IPS-15b (cell line): Measurements from ENCODE around the gene KRTAP1-3.
"Not testable (repeated sequence)": the region's sequence is repeated elsewhere in the genome, so short reads cannot be mapped to it uniquely, and the experiment has no call there.

Source experiments
- H3K27me3 ChIP-seq: one replicate; pipeline ENCODE4 v1.6.1; 2013; ENCODE audit warnings: low read length; ENCODE audit not compliant: control insufficient read depth, insufficient read depth
- H3K36me3 ChIP-seq: one replicate; pipeline ENCODE4 v1.6.1; 2013; ENCODE audit warnings: low read length; ENCODE audit not compliant: control insufficient read depth, insufficient read depth
- H3K4me1 ChIP-seq: one replicate; pipeline ENCODE4 v1.6.1; 2013; ENCODE audit warnings: mild to moderate bottlenecking, low read length; ENCODE audit not compliant: control insufficient read depth, insufficient read depth
- H3K4me3 ChIP-seq: one replicate; pipeline ENCODE4 v1.5.1; 2013; ENCODE audit warnings: low read depth, low read length
- H3K9ac ChIP-seq: one replicate; pipeline ENCODE4 v1.6.1; 2013; ENCODE audit warnings: low read depth, mild to moderate bottlenecking, low read length
- H3K9me3 ChIP-seq: one replicate; pipeline ENCODE4 v1.6.1; 2013; ENCODE audit warnings: mild to moderate bottlenecking, low read length; ENCODE audit not compliant: control insufficient read depth, insufficient read depth

Gene KRTAP1-3

DNA sequence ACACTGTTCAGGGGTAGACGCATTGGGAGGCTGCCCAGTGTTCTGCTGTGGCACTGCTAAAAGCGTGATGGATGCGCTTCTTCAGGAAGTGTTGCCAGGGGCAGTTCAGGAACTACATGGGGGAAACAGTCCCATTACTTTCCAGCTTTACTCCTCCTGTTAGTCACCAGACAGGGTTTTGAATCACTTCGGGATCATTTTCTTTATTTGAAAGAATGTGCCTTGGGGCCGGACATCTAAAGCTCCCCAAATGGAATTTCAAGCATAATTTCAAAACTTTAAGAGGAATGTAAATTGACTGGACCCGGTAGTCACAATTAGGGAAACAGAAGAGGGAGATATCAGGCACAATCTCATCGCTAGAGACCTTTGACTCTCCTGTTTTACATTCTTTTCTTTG, 13.8 kb upstream of the KRTAP1-3 start:
- no peak overlapping the region for H3K9ac ChIP-seq
- no peak overlapping the region for H3K4me3 ChIP-seq

DNA sequence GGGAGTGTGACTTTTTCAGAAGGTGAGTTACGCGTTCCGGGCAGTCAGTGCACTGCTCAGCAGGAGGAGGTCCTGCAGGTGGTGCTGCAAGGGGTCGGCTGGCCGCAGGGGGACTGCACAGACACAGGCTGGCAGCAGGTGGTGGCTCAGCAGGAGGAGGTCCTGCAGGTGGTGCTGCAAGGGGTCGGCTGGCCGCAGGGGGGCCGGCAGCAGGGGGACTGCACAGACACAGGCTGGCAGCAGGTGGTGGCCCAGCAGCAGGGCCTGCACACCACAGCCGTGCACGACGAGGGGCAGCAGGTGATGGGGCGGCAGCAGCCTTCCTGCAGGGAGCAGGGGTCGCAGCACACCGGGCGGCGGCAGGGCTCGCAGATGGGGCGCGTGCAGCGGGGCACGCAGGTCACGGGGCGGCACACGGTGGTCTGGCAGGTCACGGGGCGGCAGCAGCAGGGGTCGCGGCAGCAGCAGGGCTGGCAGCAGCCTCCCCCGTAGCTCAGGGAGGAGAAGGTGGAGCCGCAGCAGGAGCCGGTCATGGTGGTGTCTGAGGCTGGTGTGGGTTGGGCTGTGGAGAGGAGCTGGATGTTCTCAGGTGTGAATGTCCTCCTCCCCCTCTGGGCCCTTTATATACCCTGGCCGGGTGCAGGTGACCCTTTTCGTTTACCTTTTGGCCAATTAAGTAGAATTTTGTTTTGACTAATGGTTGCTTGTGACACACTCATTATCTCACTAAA, 12.2 kb upstream of the KRTAP1-3 start, which contains the start of gene KRTAP2-1:
KRTAP2-1 (minus strand) TSS at position 582 of the 731 bp plus-strand sequence; CDS start at position 533, 49 bp downstream.
- H3K27me3 ChIP-seq, H3K9ac ChIP-seq: not testable (repeated sequence)

More for the DNA sequence above, 13.8 kb upstream of the KRTAP1-3 start:
- H3K36me3 ChIP-seq = no peaks in the 10 kb centered on the region
- no peaks in the 10 kb centered on the region for H3K9me3 ChIP-seq
- no peaks in the 10 kb centered on the region for H3K4me1 ChIP-seq
- no peaks in the 10 kb centered on the region for H3K27me3 ChIP-seq

DNA sequence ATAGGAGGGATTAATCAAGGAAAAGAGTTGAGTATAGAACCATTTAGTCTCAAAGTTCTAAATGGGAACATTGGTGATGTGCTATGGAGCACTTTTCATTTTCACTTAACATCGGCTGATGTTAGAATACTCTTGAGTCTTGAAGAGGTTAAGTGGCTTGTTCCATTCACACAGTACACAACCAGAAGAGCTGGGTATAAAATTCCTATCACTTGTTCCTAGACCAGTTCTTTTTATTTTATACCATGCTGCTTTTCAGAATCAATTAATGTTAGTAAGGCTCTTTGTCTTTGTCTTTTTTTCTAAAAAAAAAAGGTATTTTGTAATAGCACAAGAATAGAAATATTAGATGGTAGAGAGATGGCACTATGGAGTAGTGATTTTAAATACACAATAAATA, 8.3 kb upstream of the KRTAP1-3 start:
- peaks cover 11% of the 10 kb centered on the region for H3K4me1 ChIP-seq
- no peak overlapping the region for H3K4me3 ChIP-seq
- H3K9me3 ChIP-seq = no peaks in the 10 kb centered on the region
- H3K36me3 ChIP-seq = no peaks in the 10 kb centered on the region
- H3K9ac ChIP-seq = no peak overlapping the region
- no peaks in the 10 kb centered on the region for H3K27me3 ChIP-seq

More for the DNA sequence above, 12.2 kb upstream of the KRTAP1-3 start, which contains the start of gene KRTAP2-1:
- H3K9me3 ChIP-seq, H3K4me3 ChIP-seq, H3K36me3 ChIP-seq, H3K4me1 ChIP-seq: not testable (repeated sequence)

DNA sequence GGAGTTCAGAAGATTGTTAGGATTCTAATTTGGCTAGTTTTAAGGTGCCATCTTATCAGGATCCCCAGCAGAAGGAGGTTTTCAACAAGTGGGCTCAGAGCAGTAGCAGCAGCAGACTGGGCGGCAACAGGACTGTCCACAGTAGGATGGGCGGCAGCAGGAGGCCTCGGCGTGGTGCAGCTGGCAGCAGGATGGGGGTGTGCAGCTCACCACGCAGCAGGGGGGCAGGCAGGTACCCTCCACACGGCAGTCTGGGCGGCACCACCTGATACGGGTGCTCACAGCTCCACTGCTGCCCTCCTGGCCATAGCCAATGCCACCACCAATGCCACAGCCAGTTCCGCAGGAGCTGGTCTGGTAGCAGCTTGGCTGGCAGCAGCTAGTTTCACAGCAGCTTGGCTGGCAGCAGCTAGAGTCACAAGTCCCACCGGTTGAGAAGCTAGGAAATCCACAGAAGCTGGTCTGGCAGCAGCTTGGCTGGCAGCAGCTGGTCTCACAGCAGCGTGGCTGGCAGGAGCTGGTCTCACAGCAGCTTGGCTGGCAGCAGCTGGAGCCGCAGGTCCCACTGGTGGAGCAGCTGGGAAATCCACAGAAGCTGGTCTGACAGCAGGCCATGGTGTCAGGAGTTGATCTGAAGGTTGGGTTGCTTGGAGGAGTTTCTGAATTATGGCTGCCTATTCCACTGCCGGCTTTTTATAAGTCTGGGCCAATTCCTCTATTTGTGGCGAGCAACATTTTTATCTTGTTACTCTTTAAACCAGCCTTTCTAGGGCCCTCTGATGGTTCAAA, 6.3 kb upstream of the KRTAP1-3 start, which contains the start of gene KRTAP1-1:
KRTAP1-1 (minus strand) TSS at position 668 of the 789 bp plus-strand sequence; CDS start at position 615, 53 bp downstream.
- H3K4me1 ChIP-seq = peaks cover 11% of the 10 kb centered on the region
- H3K9ac ChIP-seq, H3K4me3 ChIP-seq, H3K27me3 ChIP-seq, H3K36me3 ChIP-seq, H3K9me3 ChIP-seq: not testable (repeated sequence)

DNA sequence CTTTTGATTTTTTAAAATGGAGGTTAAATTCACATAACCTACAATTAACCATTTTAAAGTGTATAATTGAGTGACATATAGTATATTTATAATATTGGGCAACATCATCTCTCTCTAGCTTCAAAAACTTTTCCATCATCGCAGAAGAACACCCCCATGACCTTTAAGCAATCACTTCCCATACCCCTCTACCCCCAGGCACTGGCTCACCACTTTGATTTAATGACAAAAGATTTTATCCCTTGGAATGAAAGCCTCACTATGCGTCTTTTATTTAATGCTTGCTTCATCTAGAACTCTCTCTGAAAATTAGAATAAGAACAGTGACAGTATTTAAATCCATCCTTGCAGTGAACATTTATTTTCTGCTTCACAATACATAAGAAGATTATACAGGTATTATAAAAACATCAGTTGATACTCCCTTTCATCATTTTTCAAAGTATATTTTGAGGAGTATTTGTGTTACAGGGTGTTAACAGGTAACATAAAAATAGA, 3.2 kb upstream of the KRTAP1-3 start:
- Histone ChIP-seq H3K4me3 (no peak overlapping the region), H3K36me3 (no peaks in the 10 kb centered on the region), H3K4me1 (peaks cover 11% of the 10 kb centered on the region), H3K9ac (no peak overlapping the region), H3K27me3 (no peaks in the 10 kb centered on the region), H3K9me3 (no peaks in the 10 kb centered on the region)

DNA sequence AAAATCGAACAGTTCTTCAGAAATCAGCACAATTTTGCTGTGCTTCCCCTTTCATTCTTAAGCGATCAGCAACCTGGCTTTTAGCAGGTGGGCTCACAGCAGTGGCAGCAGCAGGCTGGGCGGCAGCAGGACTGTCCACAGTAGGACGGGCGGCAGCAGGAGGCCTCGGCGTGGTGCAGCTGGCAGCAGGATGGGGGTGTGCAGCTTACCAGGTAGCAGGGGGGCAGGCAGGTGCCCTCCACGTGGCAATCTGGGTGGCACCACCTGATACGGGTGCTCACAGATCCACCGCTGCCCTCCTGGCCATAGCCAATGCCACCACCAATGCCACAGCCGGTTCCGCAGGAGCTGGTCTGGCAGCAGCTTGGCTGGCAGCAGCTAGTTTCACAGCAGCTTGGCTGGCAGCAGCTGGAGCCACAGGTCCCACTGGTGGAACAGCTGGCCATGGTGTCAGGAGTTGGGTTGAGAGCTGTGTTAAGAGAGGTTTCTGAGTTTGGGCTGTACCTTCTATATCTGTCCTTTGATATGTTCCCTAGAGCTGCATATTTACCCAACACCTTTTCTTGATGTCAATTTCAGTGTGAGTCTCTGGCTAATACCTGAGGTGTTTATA, 4.9 kb downstream of the KRTAP1-3 start, which contains the start of gene KRTAP1-4:
KRTAP1-4 (minus strand) TSS at position 563 of the 613 bp plus-strand sequence; CDS start at position 446, 117 bp downstream.
- Histone ChIP-seq H3K9ac (no peak within 1 kb of the TSS), H3K9me3 (no peaks in the 10 kb centered on the region), H3K36me3 (no peaks in the 10 kb centered on the region), H3K27me3 (no peaks in the 10 kb centered on the region), H3K4me1 (no peaks in the 10 kb centered on the region), H3K4me3 (no peak within 1 kb of the TSS)

DNA sequence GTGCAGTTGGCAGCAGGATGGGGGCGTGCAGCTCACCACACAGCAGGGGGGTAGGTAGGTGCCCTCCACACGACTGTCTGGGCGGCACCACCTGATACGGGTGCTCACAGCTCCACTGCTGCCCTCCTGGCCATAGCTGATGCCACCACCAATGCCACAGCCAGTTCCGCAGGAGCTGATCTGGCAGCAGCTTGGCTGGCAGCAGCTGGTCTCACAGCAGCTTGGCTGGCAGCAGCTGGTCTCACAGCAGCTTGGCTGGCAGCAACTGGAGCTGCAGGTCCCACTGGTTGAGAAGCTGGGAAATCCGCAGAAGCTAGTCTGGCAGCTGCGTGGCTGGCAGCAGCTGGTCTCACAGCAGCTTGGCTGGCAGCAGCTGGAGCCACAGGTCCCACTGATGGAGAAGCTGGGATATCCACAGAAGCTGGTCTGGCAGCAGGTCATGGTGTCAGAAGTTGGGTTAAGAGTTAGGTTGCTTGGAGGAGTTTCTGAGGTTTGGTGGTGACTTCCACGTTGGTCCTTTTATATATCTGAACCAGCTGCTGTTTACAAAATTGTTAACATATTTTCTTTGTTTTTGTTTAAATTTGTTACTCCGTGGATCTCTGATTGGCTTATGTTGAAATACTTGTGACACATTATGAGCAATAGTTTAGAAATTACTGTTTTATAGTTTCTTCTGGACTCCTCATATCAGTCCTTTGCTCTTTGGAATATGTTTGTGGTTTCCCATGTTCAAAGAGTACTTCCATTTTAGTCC, 7.8 kb downstream of the KRTAP1-3 start, which contains the start of gene KRTAP1-5:
KRTAP1-5 (minus strand) TSS at position 494 of the 757 bp plus-strand sequence; CDS start at position 441, 53 bp downstream.
- Histone ChIP-seq H3K4me1 (no peaks in the 10 kb centered on the region), H3K27me3 (no peaks in the 10 kb centered on the region), H3K36me3 (no peaks in the 10 kb centered on the region), H3K9me3 (no peaks in the 10 kb centered on the region), H3K9ac (no peak within 1 kb of the TSS), H3K4me3 (no peak within 1 kb of the TSS)

DNA sequence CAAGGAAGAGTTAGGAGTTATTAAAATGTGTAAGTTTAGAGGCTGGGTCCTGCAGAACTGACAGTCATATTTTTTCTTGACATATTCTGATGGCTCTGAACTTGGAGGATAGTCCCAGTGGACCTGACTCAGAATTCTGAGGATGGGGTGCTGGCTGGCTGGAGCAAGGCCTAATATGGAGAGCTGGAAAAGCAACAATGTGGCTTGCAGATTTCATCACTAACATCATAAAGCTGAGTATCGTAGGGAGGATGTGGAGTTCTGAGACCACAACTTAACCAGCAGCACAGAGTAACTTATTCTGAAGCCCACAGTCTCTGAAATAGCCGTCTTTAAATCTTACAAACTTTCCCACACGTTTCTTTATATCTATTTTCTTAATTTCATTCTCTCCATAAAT, 10.0 kb downstream of the KRTAP1-3 start:
- no peaks in the 10 kb centered on the region for H3K4me1 ChIP-seq
- H3K9ac ChIP-seq = no peak overlapping the region
- no peaks in the 10 kb centered on the region for H3K27me3 ChIP-seq
- H3K9me3 ChIP-seq = no peaks in the 10 kb centered on the region
- H3K36me3 ChIP-seq = no peaks in the 10 kb centered on the region
- H3K4me3 ChIP-seq = no peak overlapping the region

DNA sequence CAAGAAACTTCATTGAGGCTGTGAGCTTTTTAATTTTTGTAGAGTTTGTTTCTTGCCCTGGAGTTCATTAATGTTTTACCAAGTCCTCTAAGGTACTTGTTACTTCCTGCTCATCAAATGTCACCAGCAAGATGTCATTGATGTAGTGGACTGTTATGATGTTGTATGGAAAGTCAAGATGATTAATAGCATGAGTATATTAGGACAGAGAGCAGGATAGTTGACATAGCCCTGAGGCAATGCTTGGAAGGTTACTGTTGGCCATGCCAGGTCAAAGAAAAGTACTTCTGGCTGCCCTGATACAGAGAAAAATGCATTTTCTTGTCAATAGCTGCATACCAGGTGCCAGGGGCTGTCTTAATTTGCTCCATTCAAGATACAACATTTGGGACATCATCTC, 14.3 kb downstream of the KRTAP1-3 start:
- Histone ChIP-seq H3K27me3 (no peaks in the 10 kb centered on the region), H3K36me3 (no peaks in the 10 kb centered on the region), H3K4me3 (no peak overlapping the region), H3K9me3 (no peaks in the 10 kb centered on the region), H3K4me1 (no peaks in the 10 kb centered on the region), H3K9ac (no peak overlapping the region)

DNA sequence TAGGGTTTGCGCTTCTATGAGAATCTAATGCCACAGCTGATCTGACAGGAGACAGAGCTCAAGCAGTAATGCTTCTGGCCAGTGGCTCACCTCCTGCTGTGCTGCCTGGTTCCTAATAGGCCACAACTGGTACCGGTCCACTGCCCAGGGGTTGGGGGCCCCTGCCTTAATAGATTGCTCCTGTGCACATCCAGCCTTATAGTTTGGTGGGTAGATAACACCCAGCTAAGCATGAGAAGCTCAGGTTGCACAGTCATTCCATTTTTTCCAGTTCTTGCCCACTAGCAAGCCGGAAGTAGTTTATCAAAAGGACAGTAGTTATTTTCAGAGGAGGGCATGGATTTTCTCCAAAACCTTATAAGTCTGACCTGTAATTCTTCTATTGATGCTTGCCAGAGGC, 15.3 kb downstream of the KRTAP1-3 start:
- no peaks in the 10 kb centered on the region for H3K9me3 ChIP-seq
- no peak overlapping the region for H3K9ac ChIP-seq

DNA sequence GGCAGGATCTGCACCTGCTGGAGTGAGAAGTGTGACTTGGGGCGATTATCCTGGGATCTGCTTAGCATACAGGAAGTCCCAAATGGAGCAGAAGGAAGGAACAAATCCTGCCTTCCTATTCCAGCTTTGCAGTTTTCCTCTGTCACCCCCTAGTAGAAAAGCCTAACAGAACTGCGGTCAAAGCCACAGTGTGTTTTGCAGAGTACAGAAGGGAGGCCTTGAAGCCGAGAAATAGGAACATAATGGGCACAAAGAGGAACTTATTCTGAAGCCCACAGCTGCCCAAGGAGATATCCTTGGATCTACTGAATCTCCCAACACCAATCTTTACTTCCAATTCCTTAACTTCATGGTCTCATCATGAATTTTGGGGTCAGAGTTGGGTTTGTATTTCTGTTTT, 16.1 kb downstream of the KRTAP1-3 start:
- H3K27me3 ChIP-seq = no peaks in the 10 kb centered on the region
- H3K9ac ChIP-seq = no peak overlapping the region
- H3K4me3 ChIP-seq = no peak overlapping the region
- no peaks in the 10 kb centered on the region for H3K9me3 ChIP-seq
- H3K4me1 ChIP-seq = no peaks in the 10 kb centered on the region
- H3K36me3 ChIP-seq = no peaks in the 10 kb centered on the region

More for the DNA sequence above, 15.3 kb downstream of the KRTAP1-3 start:
- Histone ChIP-seq H3K4me1 (no peaks in the 10 kb centered on the region), H3K4me3 (no peak overlapping the region), H3K27me3 (no peaks in the 10 kb centered on the region), H3K36me3 (no peaks in the 10 kb centered on the region)
